EH (cell line): Measurements from ENCODE around the gene TRIM44.

Source experiments
- DNase-seq: peaks from one replicate; pipeline ENCODE4 v3.0.0-alpha.2; 2015; ENCODE audit warnings: low read depth

TRIM44 gene, protein sequence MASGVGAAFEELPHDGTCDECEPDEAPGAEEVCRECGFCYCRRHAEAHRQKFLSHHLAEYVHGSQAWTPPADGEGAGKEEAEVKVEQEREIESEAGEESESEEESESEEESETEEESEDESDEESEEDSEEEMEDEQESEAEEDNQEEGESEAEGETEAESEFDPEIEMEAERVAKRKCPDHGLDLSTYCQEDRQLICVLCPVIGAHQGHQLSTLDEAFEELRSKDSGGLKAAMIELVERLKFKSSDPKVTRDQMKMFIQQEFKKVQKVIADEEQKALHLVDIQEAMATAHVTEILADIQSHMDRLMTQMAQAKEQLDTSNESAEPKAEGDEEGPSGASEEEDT

DNA sequence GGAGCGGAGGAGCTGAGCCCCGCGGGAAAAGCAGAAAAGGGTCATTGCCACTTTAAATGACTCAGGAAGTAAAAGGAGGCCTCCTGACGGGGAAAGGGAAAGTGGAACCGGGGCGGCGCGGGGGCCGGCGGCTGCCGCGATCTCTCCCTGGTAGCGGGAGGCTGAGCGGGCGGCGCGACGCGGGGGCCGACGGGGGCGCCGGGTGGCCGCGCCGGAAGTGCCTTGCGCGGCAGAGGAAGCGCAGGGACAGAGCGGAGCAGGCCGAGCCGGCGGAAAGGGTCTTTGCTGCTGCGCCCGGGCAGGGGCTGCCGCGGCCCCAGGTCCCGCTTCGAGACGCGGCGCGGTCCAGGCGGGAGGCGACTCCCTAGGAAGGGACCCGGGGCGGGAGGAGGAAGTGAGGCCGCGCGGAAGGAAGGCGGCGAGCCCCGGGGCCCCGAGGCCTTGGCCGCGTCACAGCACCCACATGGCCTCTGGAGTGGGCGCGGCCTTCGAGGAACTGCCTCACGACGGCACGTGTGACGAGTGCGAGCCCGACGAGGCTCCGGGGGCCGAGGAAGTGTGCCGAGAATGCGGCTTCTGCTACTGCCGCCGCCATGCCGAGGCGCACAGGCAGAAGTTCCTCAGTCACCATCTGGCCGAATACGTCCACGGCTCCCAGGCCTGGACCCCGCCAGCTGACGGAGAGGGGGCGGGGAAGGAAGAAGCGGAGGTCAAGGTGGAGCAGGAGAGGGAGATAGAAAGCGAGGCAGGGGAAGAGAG lies at the start of gene TRIM44:
Gene TRIM44, plus strand, starts transcription at position 127 of the 759 bp plus-strand sequence. Its CDS starts 337 bp downstream, at position 464.
- DNase-seq: peak; percentile 90

DNA sequence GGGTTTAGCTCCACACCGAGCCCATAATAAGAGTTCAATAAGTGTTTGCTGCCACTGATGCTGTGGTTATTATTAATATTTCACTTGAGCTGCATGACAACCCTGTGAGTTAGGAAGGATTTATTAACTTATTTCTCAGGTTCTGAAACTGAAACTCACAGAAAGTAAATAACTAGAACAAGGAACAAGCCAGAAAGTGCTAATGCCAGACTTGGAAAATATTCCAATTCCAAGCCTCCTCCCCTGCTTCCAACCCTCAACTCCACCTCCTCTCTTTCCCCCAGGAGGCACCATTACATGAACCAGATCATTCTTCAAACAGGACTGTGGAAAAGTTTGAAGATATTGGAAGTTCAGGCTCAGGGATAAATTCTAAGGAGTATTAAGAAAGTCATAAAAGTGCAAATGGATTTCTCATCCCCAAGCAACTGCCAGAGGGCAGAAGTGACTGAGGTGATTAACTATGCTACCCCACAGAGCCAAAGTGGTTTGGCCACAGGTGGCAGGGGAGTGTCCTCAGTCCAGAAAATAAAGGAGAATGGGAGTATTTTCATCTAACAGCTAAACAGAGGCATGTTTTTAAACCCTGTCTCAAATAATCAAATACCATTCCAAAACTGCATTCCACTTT lies 47.5 kb upstream of the TRIM44 start:
- DNase-seq: peak; percentile 37

DNA sequence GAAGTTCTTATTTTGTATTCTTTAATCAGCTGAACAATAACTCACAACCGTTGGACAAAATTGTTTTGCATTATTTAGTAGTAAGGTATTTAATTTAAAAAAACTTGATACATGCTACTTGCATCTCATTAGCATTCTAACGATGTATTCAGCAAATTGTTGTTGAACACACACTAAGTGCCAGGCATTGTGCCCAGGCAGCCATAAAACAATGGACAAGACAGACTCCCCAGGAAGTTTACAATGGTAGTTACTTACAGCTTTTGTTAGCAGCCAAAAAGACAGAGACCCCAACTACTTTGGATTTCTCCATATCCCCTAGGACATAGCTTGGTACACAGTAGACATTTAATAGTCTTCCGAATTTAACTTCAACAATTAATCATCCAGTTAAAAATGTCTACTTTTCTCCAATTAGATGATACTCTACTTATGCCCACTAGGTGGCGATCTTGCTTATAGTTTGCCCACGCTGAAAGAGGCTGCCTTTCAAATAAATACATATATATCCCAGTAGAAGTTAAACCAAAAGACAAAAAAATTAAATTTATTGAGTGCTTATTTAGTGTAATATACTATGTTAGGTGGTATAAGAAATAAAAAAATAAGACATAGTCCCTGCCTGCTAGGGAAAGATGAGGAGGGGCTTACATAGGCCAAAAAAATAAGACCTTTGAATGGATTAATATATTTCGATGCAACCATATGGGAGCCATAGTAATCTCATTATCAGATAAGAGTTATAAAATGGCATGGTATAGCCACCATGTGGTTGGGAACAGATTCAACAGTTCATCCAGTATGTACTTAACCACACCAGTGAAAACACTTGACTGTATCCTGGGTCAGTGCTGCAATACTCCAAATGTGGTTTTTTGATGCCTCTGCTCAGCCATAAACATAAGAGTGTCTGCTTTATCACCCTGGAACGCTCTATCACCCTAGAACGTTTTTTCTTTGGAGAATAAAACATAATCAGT lies 46.4 kb upstream of the TRIM44 start:
- peak; percentile 73 for DNase-seq

DNA sequence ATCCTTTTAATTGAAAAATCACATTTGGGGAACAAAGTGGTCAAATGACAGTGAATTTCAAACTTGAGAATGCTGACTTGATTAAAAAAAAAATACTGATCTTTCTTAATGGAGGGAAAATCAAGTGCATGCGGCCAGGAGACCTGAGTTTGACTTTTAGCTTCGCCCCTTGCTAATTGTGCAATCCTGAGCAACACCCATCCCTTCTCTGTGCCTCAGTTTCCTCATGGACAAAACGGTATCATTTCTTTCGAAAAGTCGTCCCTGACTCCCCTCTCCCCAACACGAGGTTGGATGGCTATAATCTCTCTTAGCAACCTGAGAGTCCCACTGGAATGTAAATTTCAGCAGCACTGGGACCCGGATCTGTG lies 45.3 kb upstream of the TRIM44 start:
- no peak for DNase-seq

DNA sequence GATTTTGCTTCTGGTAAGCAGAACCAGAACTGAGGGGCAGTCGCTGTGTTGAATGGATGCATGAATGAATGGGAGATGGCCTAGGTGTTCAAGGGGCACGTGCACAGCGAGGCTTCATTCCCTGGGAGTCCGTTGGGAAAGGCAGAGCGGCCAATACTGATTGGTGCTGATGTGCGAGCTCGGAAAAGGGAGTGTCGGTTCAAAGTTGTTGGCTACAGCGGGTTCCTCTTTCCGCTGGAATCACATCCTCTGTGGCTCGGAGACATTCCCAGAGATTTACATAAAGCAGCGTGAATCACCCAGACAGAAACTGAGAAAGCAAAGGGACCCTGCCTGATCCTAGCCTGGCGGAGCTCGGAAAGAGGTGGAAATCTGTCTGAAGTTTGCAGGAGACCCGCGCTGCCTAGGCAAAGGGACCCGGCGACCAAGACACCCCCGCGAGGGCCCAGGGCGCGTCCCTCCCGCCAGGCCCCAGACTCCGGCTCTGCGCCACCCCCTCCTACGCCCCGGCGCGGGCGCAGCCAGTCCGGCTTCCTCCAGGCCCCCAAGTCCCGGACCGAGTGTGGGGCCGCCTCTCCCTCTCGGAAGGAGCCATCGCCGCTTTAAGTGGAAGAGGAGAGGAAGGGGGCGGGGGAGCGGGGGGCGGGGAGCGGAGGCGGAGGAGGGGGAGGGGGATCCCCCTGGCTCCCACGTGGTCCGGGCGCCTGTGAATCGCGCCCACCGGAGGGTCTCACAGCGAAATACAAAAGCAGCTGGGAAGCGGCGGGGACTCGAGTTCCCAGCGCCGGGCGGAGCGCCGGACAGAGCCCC lies 44.7 kb upstream of the TRIM44 start, which contains the start of gene FJX1:
Gene FJX1, plus strand, starts transcription at position 774 of the 810 bp plus-strand sequence. CDS start 177 bp downstream, outside the sequence.
- DNase-seq: peak; percentile 95

DNA sequence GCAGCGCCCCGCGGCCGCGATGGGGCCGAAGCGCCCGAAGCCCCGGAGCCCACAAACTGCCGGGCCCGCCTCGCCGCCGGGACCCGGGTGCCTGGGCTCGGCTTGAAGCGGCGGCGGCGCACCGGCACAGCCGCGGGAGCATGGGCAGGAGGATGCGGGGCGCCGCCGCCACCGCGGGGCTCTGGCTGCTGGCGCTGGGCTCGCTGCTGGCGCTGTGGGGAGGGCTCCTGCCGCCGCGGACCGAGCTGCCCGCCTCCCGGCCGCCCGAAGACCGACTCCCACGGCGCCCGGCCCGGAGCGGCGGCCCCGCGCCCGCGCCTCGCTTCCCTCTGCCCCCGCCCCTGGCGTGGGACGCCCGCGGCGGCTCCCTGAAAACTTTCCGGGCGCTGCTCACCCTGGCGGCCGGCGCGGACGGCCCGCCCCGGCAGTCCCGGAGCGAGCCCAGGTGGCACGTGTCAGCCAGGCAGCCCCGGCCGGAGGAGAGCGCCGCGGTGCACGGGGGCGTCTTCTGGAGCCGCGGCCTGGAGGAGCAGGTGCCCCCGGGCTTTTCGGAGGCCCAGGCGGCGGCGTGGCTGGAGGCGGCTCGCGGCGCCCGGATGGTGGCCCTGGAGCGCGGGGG lies 44.0 kb upstream of the TRIM44 start:
- peak; percentile 55 for DNase-seq

DNA sequence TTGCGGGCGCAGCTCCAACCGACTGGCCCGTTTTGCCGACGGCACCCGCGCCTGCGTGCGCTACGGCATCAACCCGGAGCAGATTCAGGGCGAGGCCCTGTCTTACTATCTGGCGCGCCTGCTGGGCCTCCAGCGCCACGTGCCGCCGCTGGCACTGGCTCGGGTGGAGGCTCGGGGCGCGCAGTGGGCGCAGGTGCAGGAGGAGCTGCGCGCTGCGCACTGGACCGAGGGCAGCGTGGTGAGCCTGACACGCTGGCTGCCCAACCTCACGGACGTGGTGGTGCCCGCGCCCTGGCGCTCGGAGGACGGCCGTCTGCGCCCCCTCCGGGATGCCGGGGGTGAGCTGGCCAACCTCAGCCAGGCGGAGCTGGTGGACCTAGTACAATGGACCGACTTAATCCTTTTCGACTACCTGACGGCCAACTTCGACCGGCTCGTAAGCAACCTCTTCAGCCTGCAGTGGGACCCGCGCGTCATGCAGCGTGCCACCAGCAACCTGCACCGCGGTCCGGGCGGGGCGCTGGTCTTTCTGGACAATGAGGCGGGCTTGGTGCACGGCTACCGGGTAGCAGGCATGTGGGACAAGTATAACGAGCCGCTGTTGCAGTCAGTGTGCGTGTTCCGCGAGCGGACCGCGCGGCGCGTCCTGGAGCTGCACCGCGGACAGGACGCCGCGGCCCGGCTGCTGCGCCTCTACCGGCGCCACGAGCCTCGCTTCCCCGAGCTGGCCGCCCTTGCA lies 43.3 kb upstream of the TRIM44 start:
- peak; percentile 58 for DNase-seq

DNA sequence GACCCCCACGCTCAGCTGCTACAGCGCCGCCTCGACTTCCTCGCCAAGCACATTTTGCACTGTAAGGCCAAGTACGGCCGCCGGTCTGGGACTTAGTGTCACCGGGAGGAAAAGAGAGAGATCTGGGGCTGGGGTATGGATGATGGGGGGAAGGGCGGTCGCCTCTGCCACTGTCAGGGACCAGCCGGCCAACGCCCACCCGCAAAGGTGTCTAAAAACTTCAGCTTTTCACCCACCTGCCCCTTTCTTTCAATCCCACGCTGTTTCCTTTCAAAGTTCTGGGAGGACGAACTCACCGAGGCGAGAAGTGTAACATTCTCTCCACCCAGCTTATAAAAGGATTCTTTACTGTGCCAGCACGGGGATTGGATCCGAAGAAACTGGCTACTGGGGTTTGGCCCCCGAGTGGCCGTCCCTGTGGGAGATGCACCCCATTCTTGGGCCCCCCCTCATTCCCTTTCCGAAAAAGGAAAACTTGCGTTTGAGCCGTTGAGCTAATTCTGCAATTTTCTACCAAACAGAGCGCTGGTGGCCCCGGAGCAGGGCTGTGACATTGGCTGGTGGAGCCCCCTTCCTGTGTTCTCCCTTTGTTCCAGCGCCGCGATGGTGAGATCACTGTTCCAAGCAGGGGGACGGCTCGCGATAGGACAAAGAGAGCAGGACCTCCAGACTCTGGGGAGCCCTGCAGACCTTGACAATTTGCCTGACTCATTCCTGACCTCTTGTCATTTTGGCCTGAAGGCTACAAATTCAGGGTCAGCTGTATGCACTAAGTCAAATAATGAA lies 42.5 kb upstream of the TRIM44 start:
- DNase-seq: peak; percentile 34

DNA sequence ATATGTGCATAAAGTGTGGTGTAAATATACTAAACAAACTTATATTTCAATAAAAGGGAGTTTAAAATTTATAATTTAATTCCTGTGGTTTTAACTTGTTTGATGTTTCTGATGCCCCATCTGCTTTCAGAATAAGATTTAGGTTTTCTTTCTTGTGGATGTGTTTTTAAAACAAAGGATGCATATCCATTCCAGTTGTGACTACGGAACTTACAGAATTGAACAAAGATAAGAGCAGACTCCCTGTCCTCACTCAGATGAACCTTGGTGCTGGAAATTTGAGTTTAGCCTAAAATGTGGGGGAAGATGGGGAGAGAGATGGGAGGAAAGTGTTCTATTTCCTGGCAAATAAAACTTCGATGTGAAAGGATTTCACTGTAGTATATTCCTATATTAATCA lies 41.8 kb upstream of the TRIM44 start:
- DNase-seq: no peak

DNA sequence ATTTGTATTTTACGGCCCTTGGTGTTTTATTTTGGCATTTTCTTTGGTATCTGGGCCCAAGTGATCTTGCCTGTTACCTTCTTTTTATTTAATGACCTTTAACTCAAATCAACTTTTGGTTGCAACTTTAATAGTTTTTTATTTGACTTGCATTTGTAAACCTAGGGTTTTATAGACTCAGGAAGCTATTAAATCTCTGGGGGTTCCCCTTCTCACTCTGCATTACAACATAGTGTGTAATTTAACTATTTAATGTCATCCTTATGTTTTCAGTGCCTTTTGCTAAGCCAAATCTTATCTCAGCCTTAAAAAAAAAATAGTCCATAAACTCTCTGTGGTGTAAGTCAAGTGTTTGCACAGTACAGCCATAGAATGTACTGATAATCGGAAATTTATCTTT lies 41.0 kb upstream of the TRIM44 start:
- DNase-seq: peak; percentile 52

DNA sequence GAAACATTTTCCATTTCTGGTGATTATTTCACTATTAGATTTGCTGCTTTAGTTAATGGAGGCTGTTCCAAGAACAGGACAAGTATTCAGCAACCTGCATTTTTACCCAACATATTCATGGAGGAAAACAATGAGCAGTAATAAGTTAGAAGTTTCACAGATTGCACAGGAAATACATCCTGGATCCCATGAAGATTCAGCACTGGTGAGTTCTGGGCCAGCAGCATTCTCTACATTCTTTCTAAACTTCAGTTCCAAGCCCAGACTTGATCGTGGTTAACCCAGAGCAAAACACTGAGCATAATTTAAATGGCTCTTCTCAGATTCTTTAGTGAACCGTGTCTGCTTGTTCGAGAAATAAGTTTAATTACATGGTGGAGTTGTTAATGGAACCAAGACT lies 40.5 kb upstream of the TRIM44 start:
- DNase-seq: peak; percentile 92

DNA sequence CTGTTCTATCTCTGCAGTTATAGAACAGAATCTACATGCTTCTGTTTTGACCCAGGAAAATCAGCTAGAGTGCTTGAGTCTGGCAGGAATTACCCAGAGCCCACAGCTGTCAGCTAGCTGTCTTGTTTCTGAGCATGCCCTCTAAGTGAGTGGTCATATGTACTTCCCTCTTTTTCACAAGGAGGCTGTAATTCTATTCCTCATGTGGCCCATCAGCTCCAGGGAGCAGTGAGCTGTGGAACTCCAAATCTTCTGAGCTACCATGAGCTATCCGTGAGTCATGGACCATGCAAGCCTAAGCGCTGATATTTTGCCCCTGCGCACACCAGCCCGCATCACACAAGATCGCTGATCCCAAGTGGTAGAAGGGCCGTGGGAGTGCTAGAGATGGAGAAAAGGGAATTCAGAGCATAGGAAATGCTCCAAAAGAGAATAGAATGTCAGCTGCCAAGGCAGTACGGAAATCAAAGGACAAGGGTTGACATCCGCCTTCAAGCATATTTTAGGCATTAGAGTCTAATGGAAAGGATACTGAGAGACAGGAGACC lies 38.9 kb upstream of the TRIM44 start:
- DNase-seq: peak; percentile 86

DNA sequence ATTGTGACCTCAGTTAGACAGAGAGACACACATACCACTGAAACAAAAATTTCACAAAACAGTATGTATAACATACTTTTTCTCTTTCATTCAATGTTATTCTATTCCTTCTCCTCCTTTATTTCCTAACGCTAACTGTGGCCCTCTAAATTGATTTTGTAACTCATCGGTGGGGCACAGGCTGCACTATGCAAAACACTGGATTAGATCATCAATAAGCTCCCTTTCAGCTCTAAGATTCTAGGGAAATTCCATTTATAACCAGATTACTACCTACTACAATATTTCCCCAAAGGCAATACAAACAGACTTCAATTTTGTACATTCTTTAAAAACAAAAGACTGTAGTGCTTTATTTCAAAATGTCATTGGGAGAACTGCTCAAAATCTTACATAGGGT lies 38.3 kb upstream of the TRIM44 start:
- no peak for DNase-seq

DNA sequence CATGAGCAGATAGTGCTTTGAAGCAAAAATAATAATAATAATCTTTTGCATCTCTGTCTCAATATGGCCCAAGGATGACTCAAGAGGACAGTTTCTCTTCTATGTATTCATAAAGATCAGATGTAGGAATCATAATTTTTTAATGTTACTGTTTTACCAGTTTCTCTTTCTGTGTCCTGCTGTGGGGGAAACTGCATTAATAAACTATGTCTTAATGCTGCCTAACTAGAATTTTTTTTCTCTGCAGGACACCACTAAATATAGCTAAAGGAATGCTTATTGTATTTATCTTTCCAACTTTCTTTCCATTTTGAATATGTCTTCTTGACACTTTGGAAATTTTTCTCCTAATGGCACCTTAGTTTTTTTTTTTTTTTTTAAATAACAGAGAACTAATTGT lies 37.8 kb upstream of the TRIM44 start:
- no peak for DNase-seq

DNA sequence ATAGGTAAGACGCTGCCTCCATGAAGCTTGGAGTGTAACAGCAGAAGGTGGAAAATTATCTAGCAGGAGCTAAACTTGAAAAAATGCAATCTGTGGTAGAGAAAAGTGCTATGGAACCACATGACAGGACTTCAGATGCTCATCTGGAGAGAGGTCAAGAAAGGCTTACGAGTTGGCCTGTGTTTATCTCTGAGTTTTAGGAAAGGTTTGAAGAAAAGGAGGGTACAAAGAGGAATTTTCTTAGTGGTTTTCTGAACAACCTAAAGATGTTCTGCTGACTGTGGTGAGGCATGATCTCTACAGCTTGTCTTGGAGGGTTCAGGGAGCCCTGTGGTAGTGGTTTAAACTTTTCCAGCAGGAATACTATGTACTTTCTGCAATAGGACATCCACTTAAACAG lies 36.1 kb upstream of the TRIM44 start:
- DNase-seq: no peak

DNA sequence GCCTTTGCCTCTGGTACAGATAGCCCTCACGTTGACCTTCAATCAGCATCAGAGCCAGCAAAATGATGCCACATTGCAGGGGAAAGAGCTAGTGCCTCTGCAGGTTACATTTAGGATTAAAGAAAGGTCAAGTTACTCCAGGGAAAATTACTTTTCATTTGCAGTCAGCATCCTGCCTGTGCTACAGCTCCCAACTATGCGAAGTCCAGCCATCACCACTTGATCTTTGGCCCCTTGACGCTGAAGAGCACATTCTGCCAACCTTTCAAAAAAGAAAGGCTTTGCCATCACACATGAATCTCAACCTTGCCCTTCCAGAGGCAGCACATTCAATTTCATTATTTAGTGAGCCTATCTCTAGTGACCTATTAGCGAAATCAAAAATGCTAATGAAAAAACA lies 33.1 kb upstream of the TRIM44 start:
- DNase-seq: no peak

DNA sequence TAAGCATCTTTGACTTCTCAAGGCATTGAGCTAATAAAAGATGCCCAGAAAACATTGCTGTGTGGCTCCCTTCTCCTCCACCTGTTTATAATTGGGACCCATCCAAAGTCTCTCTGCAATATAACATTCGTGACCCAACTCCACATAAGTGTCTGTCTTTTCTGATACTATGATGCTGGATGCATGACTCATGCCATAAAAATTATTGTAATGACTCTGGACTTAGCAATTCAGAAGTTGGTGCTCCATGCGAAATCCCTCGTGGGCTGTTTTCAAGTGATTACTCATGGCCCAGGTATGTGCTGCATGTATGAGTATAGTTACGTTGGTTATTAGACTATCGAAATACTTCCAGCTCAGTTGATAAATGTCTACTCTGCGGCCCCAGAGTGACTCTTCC lies 32.7 kb upstream of the TRIM44 start:
- DNase-seq: peak; percentile 99

DNA sequence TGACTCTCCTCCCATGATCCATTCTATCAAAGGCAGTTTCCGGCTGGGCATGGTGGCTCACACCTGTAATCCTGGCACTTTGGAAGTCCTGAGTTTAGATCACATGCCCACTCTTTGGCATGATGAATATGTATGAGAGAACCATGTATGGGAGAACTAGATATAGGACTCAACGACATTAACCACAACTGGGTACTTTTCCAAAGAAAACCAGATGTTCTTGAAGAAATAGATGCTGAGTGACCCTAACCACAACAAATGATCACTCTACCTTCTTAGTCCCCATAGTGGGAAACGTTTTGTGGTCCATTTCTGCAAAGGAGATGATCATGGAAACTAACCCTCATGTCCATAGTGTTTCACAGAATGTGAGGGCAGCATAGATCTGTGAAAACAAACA lies 30.7 kb upstream of the TRIM44 start:
- no peak for DNase-seq

DNA sequence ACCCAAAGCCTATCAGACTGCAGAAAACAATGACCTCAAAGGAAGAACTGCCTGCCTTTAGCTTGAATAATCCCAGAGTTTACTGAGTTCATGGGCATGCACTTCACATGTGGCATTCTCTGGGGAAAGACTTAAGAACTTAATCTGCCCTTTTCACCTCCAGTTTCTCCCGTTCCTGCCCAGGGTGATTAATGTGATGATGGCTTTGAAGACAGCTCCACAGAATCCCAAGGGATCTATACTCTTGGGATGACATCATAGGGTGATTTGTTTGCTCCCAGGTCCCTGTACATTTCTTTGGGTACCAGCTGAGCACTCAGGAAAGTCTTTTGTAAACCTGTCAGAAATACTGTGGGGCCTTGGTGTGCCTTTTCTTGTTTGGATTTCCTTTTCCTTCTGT lies 30.3 kb upstream of the TRIM44 start:
- peak; percentile 35 for DNase-seq
